ENCODE measurements around the gene ALG9.

- no peak for TF ChIP-seq CTCF (IDR thresholded peaks at IDR 0.05; ENCODE audit: insufficient read depth, low read length)
- no peak for TF ChIP-seq REST (IDR thresholded peaks at IDR 0.05; ENCODE audit: insufficient replicate concordance, low read depth)
- TF ChIP-seq POLR2AphosphoS5 (IDR thresholded peaks at IDR 0.05; ENCODE audit: low read depth), result no peak
- TF ChIP-seq GABPA (IDR thresholded peaks at IDR 0.05; ENCODE audit: low read depth), result no peak
- no peak for TF ChIP-seq SPI1 (IDR thresholded peaks at IDR 0.05; ENCODE audit: borderline replicate concordance, low read depth)
Measured at GRCh38 chr11:111743700-111744099, 127.7 kb downstream of the ALG9 start.

All from HL-60 (cell line).